ENCODE measurements around the gene DPF1. TPM values are rescaled to one million over a fixed set of nuclear protein-coding genes. Genes with fewer than 3 reads are reported as not detected.
A peak's percentile ranks its signal among the peaks of the same experiment; 100 is the strongest.

Gene DPF1
- total RNA-seq, 1 donor from 2014 or later = not detected

DNA sequence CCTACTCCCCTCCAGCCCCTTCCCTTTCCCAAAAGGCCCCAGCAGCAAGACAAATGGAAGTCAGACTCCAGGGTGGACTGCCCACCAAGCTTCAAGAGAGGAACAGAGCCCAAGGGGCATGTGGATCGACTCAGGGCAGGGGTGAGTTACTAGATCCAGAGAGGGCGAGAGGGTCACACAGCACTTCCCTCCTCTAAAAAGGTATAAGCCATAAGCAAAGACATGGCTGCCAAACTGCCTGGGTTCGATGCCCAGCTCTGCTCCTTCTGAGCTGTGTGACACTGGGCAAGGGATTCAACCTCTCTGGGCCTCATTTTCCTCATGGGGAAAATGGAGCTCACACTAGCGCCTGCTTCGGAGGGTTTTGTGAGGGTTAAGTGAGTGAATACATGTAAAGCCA, 28.4 kb upstream of the DPF1 start:
- Histone ChIP-seq H3K9me3 (no peaks in the 10 kb centered on the region), H3K4me1 (peaks cover 31% of the 10 kb centered on the region), H3K27me3 (ENCODE audit: low read depth) (peaks cover 23% of the 10 kb centered on the region), H3K27ac (peak overlapping the region; percentile 77), H3K36me3 (no peaks in the 10 kb centered on the region), H3K4me3 (peak overlapping the region; percentile 58)
- intact Hi-C loops (cut with DNase I) = no loop called here
- DNase-seq (no peak), ATAC-seq (no peak)
- TF ChIP-seq, protein P1, sequence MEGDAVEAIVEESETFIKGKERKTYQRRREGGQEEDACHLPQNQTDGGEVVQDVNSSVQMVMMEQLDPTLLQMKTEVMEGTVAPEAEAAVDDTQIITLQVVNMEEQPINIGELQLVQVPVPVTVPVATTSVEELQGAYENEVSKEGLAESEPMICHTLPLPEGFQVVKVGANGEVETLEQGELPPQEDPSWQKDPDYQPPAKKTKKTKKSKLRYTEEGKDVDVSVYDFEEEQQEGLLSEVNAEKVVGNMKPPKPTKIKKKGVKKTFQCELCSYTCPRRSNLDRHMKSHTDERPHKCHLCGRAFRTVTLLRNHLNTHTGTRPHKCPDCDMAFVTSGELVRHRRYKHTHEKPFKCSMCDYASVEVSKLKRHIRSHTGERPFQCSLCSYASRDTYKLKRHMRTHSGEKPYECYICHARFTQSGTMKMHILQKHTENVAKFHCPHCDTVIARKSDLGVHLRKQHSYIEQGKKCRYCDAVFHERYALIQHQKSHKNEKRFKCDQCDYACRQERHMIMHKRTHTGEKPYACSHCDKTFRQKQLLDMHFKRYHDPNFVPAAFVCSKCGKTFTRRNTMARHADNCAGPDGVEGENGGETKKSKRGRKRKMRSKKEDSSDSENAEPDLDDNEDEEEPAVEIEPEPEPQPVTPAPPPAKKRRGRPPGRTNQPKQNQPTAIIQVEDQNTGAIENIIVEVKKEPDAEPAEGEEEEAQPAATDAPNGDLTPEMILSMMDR (IDR thresholded peaks at IDR 0.05) = no peak

DNA sequence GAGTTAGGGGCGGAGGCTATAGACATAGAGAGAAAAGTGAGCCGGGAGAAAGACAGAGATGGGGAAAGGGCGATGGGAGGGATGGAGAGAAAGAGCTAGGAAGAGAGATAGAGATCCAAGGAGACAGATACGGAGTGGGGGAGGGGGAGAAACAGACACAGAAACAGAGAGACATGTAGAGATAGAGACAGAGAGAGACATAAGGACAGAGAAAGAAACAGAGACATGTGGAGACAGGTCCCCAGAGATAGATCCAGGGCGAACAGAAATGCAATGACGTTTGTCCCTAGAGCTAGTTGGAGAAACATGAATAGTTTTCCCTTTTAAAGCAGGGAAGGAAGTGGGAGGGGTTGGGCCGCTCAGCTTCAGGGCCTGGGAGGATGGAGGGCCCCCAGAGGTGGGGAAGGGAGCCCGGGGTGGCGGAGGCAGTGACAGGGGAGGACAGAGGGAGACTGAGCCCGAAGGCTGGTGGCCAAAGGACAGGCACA, 27.6 kb upstream of the DPF1 start:
- Histone ChIP-seq H3K27me3 (ENCODE audit: low read depth) (peaks cover 15% of the 10 kb centered on the region), H3K27ac (peak overlapping the region; percentile 77), H3K36me3 (no peaks in the 10 kb centered on the region), H3K4me1 (peaks cover 26% of the 10 kb centered on the region), H3K4me3 (peak overlapping the region; percentile 58), H3K9me3 (no peaks in the 10 kb centered on the region)
- intact Hi-C loops (cut with DNase I) = no loop called here
- DNase-seq (no peak), ATAC-seq (no peak)
- TF ChIP-seq, protein P1 (IDR thresholded peaks at IDR 0.05) = no peak

DNA sequence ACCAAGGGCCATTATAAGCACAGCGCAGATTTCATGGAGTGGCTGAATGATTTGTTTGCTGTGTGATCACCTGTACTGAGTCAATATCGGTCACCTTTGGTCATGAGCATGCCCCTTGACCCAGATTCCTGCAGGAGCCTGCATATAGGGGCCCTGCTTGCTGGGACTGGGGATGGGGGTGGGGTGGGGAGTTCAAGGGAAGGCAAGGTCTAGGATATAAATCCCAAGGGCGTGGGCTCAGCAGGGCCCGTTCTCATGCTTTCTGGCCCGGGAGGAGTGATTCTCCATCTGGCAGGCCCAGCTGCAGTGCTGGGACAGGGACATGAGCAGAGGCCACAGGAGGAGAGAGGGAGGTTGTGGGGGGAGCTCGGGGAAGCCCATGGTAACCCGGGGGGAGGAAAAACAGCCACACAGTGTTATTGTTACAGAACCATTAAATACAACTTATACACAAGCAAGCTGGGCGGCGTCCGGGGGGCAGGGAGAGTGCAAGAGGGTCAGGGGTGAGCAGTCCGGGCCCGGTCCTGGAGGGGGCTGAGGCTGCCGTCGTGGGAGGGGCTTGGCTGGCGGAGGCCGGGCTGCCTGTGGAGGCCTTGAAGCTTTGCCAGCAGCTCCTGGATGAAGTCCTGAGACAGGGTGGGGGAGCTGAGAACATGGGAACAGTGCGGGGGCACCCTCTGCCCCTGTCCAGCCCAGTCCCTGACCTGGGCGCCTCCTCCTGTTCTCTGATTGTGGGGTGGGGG, 27.0 kb upstream of the DPF1 start:
- ATAC-seq (peak; percentile 51 to 60), DNase-seq (peak; percentile 56)
- no peaks in the 10 kb centered on the region for H3K36me3 ChIP-seq
- H3K4me1 ChIP-seq = peaks cover 26% of the 10 kb centered on the region
- H3K9me3 ChIP-seq = no peaks in the 10 kb centered on the region
- H3K27ac ChIP-seq = peak overlapping the region; percentile 77
- intact Hi-C loops (cut with DNase I) = no loop called here
- TF ChIP-seq, protein P1 (IDR thresholded peaks at IDR 0.05) = no peak
- H3K27me3 ChIP-seq (ENCODE audit: low read depth) = peaks cover 9% of the 10 kb centered on the region
- peak overlapping the region; percentile 58 for H3K4me3 ChIP-seq

DNA sequence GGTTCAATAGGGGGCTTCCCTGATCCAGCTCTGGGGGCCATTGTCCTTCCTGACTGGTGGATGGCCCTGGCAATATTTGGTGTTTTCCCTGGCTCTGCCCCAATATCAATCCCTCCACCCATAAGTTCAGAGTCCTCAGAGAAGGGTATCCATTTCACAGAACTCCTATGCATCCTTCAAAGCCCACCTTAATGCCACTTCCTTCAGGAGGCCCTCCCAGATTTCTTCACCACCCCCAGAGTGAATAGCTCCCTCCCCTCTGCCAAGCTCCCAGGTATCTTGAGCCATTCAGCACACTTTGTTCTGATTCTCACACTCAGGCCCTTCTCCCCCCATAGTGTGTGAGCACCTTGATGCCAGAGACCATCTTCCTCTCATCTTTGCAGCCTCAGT, 26.4 kb upstream of the DPF1 start:
- peaks cover 6% of the 10 kb centered on the region for H3K27me3 ChIP-seq (ENCODE audit: low read depth)
- TF ChIP-seq, protein P1 (IDR thresholded peaks at IDR 0.05) = no peak
- no peaks in the 10 kb centered on the region for H3K36me3 ChIP-seq
- no peak overlapping the region for H3K4me3 ChIP-seq
- no peak for DNase-seq
- ATAC-seq = no peak
- no peaks in the 10 kb centered on the region for H3K9me3 ChIP-seq
- peak overlapping the region; percentile 25 for H3K27ac ChIP-seq
- peaks cover 26% of the 10 kb centered on the region for H3K4me1 ChIP-seq
- intact Hi-C loops (cut with DNase I) = no loop called here

DNA sequence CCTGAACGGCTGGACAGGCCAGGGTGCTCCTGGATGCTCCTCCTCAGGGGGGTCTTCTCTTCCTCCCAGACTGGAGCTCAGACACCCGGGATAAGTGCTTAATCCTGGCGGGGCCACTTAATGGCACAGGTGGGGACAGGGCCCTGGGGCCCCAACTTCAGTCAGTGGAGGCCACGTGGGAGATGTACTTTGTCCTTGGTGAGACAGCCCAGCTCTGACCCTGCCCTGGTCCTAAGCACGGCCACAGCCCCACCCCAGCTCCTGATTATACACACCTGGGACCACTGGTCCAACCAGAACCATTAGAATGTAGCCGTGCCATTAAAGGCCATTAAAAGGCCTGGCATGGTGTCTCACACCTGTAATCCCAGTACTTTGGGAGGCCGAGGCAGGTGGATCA, 24.4 kb upstream of the DPF1 start:
- Histone ChIP-seq H3K4me3 (no peak overlapping the region), H3K27ac (no peak overlapping the region)
- intact Hi-C loops (cut with DNase I) = no loop called here

More for the DNA sequence above, 24.4 kb upstream of the DPF1 start:
- H3K4me1 ChIP-seq = peaks cover 40% of the 10 kb centered on the region
- no peaks in the 10 kb centered on the region for H3K27me3 ChIP-seq (ENCODE audit: low read depth)
- no peak for ATAC-seq
- TF ChIP-seq, protein P1 (IDR thresholded peaks at IDR 0.05) = no peak
- H3K36me3 ChIP-seq = no peaks in the 10 kb centered on the region
- no peak for DNase-seq
- H3K9me3 ChIP-seq = no peaks in the 10 kb centered on the region
